Measurements from ENCODE around the gene NEK1.

DNA sequence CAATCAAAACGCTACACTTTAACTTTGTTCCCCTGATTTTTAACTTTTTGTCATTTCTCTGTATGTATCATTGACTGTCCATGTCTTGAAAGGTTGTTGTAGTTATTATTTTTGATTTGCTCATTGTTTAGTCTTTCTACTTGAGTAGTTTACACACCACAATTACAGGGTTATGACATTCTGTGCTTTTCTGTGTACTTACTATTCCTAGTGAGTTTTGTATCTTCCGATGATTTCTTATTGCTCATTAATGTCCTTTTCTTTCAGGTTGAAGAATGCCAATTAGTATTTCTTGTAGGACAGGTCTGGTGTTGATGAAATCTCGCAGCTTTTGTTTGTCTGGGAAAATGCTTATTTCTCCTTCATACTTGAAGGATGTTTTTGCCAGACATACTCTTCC lies 252.4 kb downstream of the NEK1 start:
- TF ChIP-seq, protein P1, sequence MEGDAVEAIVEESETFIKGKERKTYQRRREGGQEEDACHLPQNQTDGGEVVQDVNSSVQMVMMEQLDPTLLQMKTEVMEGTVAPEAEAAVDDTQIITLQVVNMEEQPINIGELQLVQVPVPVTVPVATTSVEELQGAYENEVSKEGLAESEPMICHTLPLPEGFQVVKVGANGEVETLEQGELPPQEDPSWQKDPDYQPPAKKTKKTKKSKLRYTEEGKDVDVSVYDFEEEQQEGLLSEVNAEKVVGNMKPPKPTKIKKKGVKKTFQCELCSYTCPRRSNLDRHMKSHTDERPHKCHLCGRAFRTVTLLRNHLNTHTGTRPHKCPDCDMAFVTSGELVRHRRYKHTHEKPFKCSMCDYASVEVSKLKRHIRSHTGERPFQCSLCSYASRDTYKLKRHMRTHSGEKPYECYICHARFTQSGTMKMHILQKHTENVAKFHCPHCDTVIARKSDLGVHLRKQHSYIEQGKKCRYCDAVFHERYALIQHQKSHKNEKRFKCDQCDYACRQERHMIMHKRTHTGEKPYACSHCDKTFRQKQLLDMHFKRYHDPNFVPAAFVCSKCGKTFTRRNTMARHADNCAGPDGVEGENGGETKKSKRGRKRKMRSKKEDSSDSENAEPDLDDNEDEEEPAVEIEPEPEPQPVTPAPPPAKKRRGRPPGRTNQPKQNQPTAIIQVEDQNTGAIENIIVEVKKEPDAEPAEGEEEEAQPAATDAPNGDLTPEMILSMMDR (IDR thresholded peaks at IDR 0.05), result no peak
- TF ChIP-seq POLR2A (IDR thresholded peaks at IDR 0.05), result no peak

Measured in testis (tissue), 2 donors.